Peyer's patch (tissue), 4 donors: Measurements from ENCODE around the gene CST3. TPM values are rescaled to one million over a fixed set of nuclear protein-coding genes. Genes with fewer than 3 reads are reported as not detected.

ENCODE experiments used
- DNase-seq, 3 donors: peaks; one replicate each; pipeline ENCODE4 v3.0.0-alpha.2; 2017 to 2019
- H3K27ac ChIP-seq, 4 donors: fragments of 200-600 bp; sonication (generic); one replicate each; pipeline ENCODE4 v1.5.1; 2016 to 2019
- H3K27me3 ChIP-seq, 2 donors: fragments of 200-600 bp; sonication (generic); one replicate each; pipeline ENCODE4 v1.5.1; 2019
- H3K36me3 ChIP-seq, 3 donors: fragments of 200-600 bp; sonication (generic); one replicate each; pipeline ENCODE4 v1.5.1; 2016 to 2019
- H3K4me1 ChIP-seq, 4 donors: fragments of 200-600 bp; sonication (generic); one replicate each; pipeline ENCODE4 v1.5.1; 2016 to 2019
- H3K4me3 ChIP-seq, 4 donors: fragments of 200-600 bp; sonication (generic); 1 replicate in 3 of 4; 2 replicates in 1 of 4; pipeline ENCODE4 v1.5.1; 2016 to 2019; ENCODE audit warnings: mild to moderate bottlenecking in 1 of 4
- H3K9me3 ChIP-seq, 4 donors: fragments of 200-600 bp; sonication (generic); one replicate each; pipeline ENCODE4 v1.5.1; 2016 to 2019; ENCODE audit warnings: mild to moderate bottlenecking in 1 of 4
- CTCF ChIP-seq, 6 experiments: fragments of 450-650 bp in 4 of 6; fragments of 200-600 bp in 2 of 6; sonication (generic) in 1 of 6; IDR thresholded peaks; one replicate each; pipeline ENCODE4 v1.5.1; 2017 to 2019; ENCODE audit warnings: antibody characterized with exemption in 6 of 6, mild to moderate bottlenecking in 3 of 6, moderate library complexity in 1 of 6
- POLR2A ChIP-seq, 2 donors: fragments of 450-650 bp; IDR thresholded peaks; one replicate each; pipeline ENCODE4 v1.5.1; 2017; ENCODE audit warnings: antibody characterized with exemption in 2 of 2, mild to moderate bottlenecking in 2 of 2, moderate library complexity in 2 of 2
- total RNA-seq, 4 donors: library from RNA; depleted of rRNA; stranded (reverse); fragments of >200 nt; gene quantifications; one replicate each; pipeline ENCODE4 v1.1.0, GENCODE V29; 2016

The CST3 gene
- total RNA-seq, 4 donors from 2014 or later: 221 to 1,587 (median 1,027) TPM

- DNase-seq: no peak
- Histone ChIP-seq H3K36me3 (no peaks in the 10 kb centered on the region), H3K4me3 (no peak overlapping the region), H3K4me1 (no peaks in the 10 kb centered on the region), H3K27me3 (no peaks in the 10 kb centered on the region), H3K9me3 (no peaks in the 10 kb centered on the region), H3K27ac (no peak overlapping the region)
- no peak for TF ChIP-seq CTCF (IDR thresholded peaks at IDR 0.05)
- no peak for TF ChIP-seq POLR2A (IDR thresholded peaks at IDR 0.05)
Observed at GRCh38 chr20:23670361-23670760, 32.6 kb upstream of the CST3 start.

- H3K27me3 ChIP-seq: no peaks in the 10 kb centered on the region
- no peaks in the 10 kb centered on the region for H3K4me1 ChIP-seq
- no peak overlapping the region for H3K4me3 ChIP-seq
- H3K27ac ChIP-seq: no peak overlapping the region
- H3K36me3 ChIP-seq: no peaks in the 10 kb centered on the region
- H3K9me3 ChIP-seq: no peaks in the 10 kb centered on the region
- DNase-seq: no peak
- TF ChIP-seq CTCF (IDR thresholded peaks at IDR 0.05): no peak
- no peak for TF ChIP-seq POLR2A (IDR thresholded peaks at IDR 0.05)
Observed at GRCh38 chr20:23669866-23670265, 32.1 kb upstream of the CST3 start.

GRCh38 chr20:23669327-23669726 lies 31.6 kb upstream of the CST3 start:
- no peak overlapping the region for H3K4me3 ChIP-seq
- no peaks in the 10 kb centered on the region for H3K36me3 ChIP-seq
- no peaks in the 10 kb centered on the region for H3K9me3 ChIP-seq
- TF ChIP-seq CTCF (IDR thresholded peaks at IDR 0.05): no peak
- no peak for TF ChIP-seq POLR2A (IDR thresholded peaks at IDR 0.05)
- H3K27ac ChIP-seq: no peak overlapping the region
- H3K4me1 ChIP-seq: no peaks in the 10 kb centered on the region
- no peaks in the 10 kb centered on the region for H3K27me3 ChIP-seq
- DNase-seq: no peak

GRCh38 chr20:23668477-23668951 lies 30.8 kb upstream of the CST3 start:
- TF ChIP-seq POLR2A (IDR thresholded peaks at IDR 0.05) (no peak), CTCF (IDR thresholded peaks at IDR 0.05) (peak in 5 of 6 experiments; percentile 53 to 81 (median 72))
- H3K27me3 ChIP-seq: no peaks in the 10 kb centered on the region
- H3K36me3 ChIP-seq: no peaks in the 10 kb centered on the region
- H3K4me1 ChIP-seq: no peaks in the 10 kb centered on the region
- no peak overlapping the region for H3K4me3 ChIP-seq
- DNase-seq: peak in 2 of 3 donors; percentile 59 to 78
- H3K27ac ChIP-seq: no peak overlapping the region
- no peaks in the 10 kb centered on the region for H3K9me3 ChIP-seq

- TF ChIP-seq POLR2A (IDR thresholded peaks at IDR 0.05): no peak
- no peak for TF ChIP-seq CTCF (IDR thresholded peaks at IDR 0.05)
- H3K4me1 ChIP-seq: no peaks in the 10 kb centered on the region
- H3K9me3 ChIP-seq: no peaks in the 10 kb centered on the region
- H3K36me3 ChIP-seq: no peaks in the 10 kb centered on the region
- H3K27me3 ChIP-seq: no peaks in the 10 kb centered on the region
- no peak overlapping the region for H3K4me3 ChIP-seq
- DNase-seq: no peak
- no peak overlapping the region for H3K27ac ChIP-seq
Observed at GRCh38 chr20:23667666-23668065, 29.9 kb upstream of the CST3 start.

- TF ChIP-seq POLR2A (IDR thresholded peaks at IDR 0.05): no peak
- TF ChIP-seq CTCF (IDR thresholded peaks at IDR 0.05): no peak
- no peak for DNase-seq
- Histone ChIP-seq H3K27me3 (no peaks in the 10 kb centered on the region), H3K9me3 (no peaks in the 10 kb centered on the region), H3K27ac (no peak overlapping the region), H3K4me3 (no peak overlapping the region), H3K36me3 (no peaks in the 10 kb centered on the region), H3K4me1 (no peaks in the 10 kb centered on the region)
Observed at GRCh38 chr20:23666698-23667097, 28.9 kb upstream of the CST3 start.
